ENCODE data around the gene CSTPP1.
"Not testable (repeated sequence)": the region's sequence is repeated elsewhere in the genome, so short reads cannot be mapped to it uniquely, and the experiment has no call there.

The CSTPP1 gene

DNA sequence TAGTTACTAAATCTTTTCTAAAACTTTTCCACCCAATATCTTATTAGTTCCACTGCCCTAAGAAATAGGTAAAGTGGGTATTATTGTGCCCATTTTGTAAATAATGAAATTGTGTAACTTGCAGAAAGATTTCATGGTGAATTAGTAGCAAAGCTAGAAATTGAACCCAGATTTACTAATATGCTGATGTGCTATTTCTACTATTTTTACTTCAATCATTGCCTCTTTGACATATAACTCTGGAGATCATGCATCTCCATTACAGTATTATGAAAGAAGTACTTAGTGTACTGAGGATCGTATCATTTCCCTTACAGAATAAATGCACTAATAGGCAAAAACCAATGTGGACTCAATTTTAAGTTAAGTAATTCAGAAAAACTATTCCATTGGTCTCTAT is 119.0 kb downstream of the CSTPP1 start:
- no peak for DNase-seq

DNA sequence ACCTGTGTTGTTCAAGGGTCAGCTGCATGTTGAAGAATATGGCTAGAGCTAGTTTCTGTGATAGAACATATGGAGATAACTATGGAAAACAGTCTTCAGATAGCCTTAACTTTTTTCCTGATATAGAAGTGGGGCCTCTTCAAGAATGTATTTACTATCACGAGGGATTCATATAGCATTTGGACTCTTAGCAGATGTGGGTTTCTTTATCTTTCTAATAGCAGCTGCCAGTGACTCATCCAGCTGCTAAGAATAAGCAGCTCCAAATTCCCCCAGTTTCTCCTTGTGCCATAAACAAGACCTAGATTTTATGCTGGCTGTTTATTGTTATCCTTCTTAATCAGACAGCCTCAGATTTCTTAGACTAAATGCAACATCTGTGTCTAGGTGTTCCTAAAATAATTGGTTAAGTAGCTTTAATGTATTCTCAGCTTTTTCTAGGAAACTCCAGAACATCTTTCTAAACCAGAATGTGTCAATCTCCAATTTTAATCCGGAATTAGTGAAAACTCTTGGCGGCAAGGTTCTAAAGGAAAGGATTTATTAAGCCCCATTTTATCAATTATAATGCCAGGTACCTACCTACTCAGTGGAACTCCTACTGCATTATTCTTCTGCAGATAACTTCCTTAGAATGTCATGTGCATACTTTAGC is 119.8 kb downstream of the CSTPP1 start:
- DNase-seq: no peak

- no peak for DNase-seq
These were observed 120.8 kb downstream of the CSTPP1 start for GRCh38 chr11:47057365-47057764.

GRCh38 chr11:47060807-47061206 is 124.2 kb downstream of the CSTPP1 start:
- DNase-seq: no peak

GRCh38 chr11:47061429-47062178 is 125.0 kb downstream of the CSTPP1 start:
- no peak for DNase-seq

GRCh38 chr11:47062736-47063135 is 126.2 kb downstream of the CSTPP1 start:
- DNase-seq: no peak

DNA sequence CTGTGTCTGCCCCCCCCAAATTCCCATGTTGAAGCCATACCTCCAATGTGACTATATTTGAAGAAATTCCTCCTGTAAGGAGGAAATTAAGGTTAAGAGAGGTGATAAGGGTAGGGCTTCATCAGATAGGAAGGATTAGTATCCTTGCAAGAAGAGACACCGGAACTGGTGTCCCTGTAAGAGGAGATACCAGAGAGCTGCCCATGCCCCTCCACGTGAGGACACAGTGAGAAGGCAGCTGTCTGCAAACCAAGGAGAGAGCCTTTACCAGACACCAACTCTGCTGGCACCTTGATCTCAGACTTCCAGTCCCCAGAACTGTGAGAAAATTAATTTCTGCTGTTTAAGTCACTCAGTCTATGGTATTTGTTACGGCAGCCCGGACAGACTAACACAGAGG is 130.8 kb downstream of the CSTPP1 start:
- DNase-seq: no peak

- no peak for DNase-seq
These were observed 134.2 kb downstream of the CSTPP1 start for GRCh38 chr11:47070769-47071168.

GRCh38 chr11:47071341-47071740 is 134.8 kb downstream of the CSTPP1 start:
- no peak for DNase-seq

GRCh38 chr11:47071791-47072261 is 135.3 kb downstream of the CSTPP1 start:
- peak in 1 of 2 experiments; percentile 9 for DNase-seq

DNA sequence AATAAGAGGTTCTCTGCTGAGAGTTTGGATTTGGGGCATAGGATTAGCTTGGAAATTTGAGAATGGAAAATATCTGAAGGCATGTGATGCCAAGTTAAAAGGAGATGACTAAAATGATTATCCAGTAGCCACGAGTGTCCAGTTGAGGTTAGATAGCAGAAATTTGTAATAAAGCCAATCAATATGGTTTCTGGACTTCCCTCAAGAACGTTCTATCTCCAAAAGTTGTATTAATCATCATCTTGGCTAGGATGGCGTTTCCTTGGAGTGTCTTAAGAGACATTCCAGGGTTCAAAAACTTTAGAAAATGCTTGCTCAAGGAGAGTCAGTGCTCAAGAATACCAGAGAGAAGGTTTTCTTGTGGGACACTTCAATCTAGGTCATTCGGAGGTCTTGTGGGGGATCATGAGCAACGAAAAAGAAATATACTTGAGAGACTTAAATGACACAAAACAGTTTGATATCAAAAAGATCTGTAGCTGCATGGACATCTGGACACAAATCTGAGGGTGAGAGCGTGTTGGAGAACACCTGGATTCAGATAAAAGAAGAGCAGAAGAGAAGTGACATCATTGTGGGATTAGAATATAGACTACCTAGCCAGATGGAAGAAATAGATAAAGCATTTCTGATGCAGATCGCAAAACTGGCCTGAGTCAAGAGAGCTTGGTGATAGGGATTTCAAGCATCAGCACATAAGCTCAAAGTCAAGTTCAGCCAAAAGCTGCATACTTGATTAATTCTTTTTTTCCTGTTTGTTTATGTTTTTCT is 142.4 kb downstream of the CSTPP1 start:
- no peak for DNase-seq

GRCh38 chr11:47080775-47081174 is 144.2 kb downstream of the CSTPP1 start:
- DNase-seq: not testable (repeated sequence)

- no peak for DNase-seq
These were observed 147.4 kb downstream of the CSTPP1 start for GRCh38 chr11:47083913-47084312.

GRCh38 chr11:47087801-47088200 is 151.2 kb downstream of the CSTPP1 start:
- DNase-seq: no peak

GRCh38 chr11:47093541-47093940 is 157.0 kb downstream of the CSTPP1 start:
- DNase-seq: no peak

- DNase-seq: not testable (repeated sequence)
These were observed 160.3 kb downstream of the CSTPP1 start for GRCh38 chr11:47096871-47097270.

DNA sequence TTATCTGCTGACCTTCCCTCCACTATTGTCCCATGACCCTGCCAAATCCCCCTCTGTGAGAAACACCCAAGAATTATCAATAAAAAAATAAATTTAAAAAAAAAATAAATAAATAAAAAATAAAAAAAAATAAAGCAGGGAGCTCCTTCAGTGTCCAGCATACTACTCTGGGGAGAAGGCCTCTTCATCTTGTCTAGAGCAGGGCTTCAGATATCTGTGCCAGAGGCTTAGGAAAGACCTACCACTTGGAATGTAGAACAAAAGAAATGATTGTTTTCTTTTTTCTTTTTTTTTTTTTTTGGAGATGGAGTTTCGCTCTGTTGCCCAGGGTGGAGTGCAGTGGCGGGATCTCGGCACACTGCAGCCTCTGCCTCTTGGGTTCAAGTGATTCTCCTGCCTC is 161.7 kb downstream of the CSTPP1 start:
- not testable (repeated sequence) for DNase-seq

- DNase-seq: no peak
These were observed 162.8 kb downstream of the CSTPP1 start for GRCh38 chr11:47099214-47099917.

GRCh38 chr11:47099918-47100315 is 163.4 kb downstream of the CSTPP1 start:
- no peak for DNase-seq

- DNase-seq: no peak
These were observed 164.8 kb downstream of the CSTPP1 start for GRCh38 chr11:47101406-47101805.

- DNase-seq: peak in 1 of 2 experiments; percentile 48
These were observed 167.8 kb downstream of the CSTPP1 start for GRCh38 chr11:47104261-47104950.

- DNase-seq: no peak
These were observed 169.0 kb downstream of the CSTPP1 start for GRCh38 chr11:47105541-47105940.

Measured in NCI-H446 (cell line).